H9 (cell line): ENCODE measurements around the gene TMPRSS2. TPM values are rescaled to one million over a fixed set of nuclear protein-coding genes. Genes with fewer than 3 reads are reported as not detected.
"Not testable (repeated sequence)": the region's sequence is repeated elsewhere in the genome, so short reads cannot be mapped to it uniquely, and the experiment has no call there.

Experiments used
- DNase-seq: peaks from one replicate; pipeline ENCODE4 v3.0.0-alpha.2; 2017
- H2AFZ ChIP-seq: one replicate; pipeline ENCODE4 v1.6.1; 2013; ENCODE audit warnings: mild to moderate bottlenecking, low read length, control low read depth, moderate library complexity
- H2AK5ac ChIP-seq: 2 replicates; pipeline ENCODE4 v1.6.1; 2013; ENCODE audit warnings: low read length, control low read depth, mixed read lengths; ENCODE audit not compliant: insufficient read length
- H2BK120ac ChIP-seq: one replicate; pipeline ENCODE4 v1.6.1; 2013; ENCODE audit warnings: low read depth, mild to moderate bottlenecking, low read length, control low read depth, inconsistent platforms; ENCODE audit not compliant: poor library complexity, severe bottlenecking
- H2BK12ac ChIP-seq: 2 replicates; pipeline ENCODE4 v1.6.1; 2013; ENCODE audit warnings: low read length, control low read depth, mixed read lengths, low read depth; ENCODE audit not compliant: insufficient read length
- H2BK15ac ChIP-seq: 2 replicates; pipeline ENCODE4 v1.6.1; 2013; ENCODE audit warnings: low read depth, low read length, control low read depth
- H2BK20ac ChIP-seq: one replicate; pipeline ENCODE4 v1.6.1; 2013; ENCODE audit warnings: low read depth, mild to moderate bottlenecking, low read length, control low read depth, inconsistent platforms; ENCODE audit not compliant: poor library complexity, severe bottlenecking
- H2BK5ac ChIP-seq: 2 replicates; pipeline ENCODE4 v1.6.1; 2013; ENCODE audit warnings: low read length, control low read depth, mixed read lengths; ENCODE audit not compliant: insufficient read length
- H3K14ac ChIP-seq: 2 replicates; pipeline ENCODE4 v1.6.1; 2013; ENCODE audit warnings: low read length, control low read depth; ENCODE audit not compliant: insufficient read depth
- H3K18ac ChIP-seq: 2 replicates; pipeline ENCODE4 v1.6.1; 2013; ENCODE audit warnings: low read depth, mild to moderate bottlenecking, mixed read lengths, low read length, control low read depth; ENCODE audit not compliant: insufficient read length
- H3K23ac ChIP-seq: 2 replicates; pipeline ENCODE4 v1.6.1; 2013; ENCODE audit warnings: low read length, control low read depth, mixed read lengths, low read depth; ENCODE audit not compliant: insufficient read length
- H3K23me2 ChIP-seq: 2 replicates; pipeline ENCODE4 v1.6.1; 2013; ENCODE audit warnings: low read depth, mild to moderate bottlenecking, mixed read lengths, low read length, control low read depth; ENCODE audit not compliant: insufficient read length, poor library complexity, severe bottlenecking
- H3K27ac ChIP-seq: 2 replicates; pipeline ENCODE4 v1.5.1; 2013; ENCODE audit warnings: low read length, control low read depth, mixed read lengths, low read depth; ENCODE audit not compliant: insufficient read length
- H3K27me3 ChIP-seq: 2 replicates; pipeline ENCODE4 v1.6.1; 2013; ENCODE audit warnings: low read length, control low read depth, inconsistent platforms; ENCODE audit not compliant: insufficient read depth
- H3K4ac ChIP-seq: 2 replicates; pipeline ENCODE4 v1.6.1; 2013; ENCODE audit warnings: low read depth, mild to moderate bottlenecking, control low read depth, inconsistent platforms, low read length, moderate library complexity
- H3K4me1 ChIP-seq: 2 replicates; pipeline ENCODE4 v1.6.1; 2013; ENCODE audit warnings: low read length, control low read depth, inconsistent platforms; ENCODE audit not compliant: insufficient read depth
- H3K4me2 ChIP-seq: 2 replicates; pipeline ENCODE4 v1.6.1; 2013; ENCODE audit warnings: low read length, control low read depth, mixed read lengths; ENCODE audit not compliant: insufficient read length, insufficient read depth
- H3K56ac ChIP-seq: 2 replicates; pipeline ENCODE4 v1.6.1; 2013; ENCODE audit warnings: low read depth, mild to moderate bottlenecking, mixed read lengths, low read length, control low read depth; ENCODE audit not compliant: insufficient read length
- H3K79me1 ChIP-seq: 2 replicates; pipeline ENCODE4 v1.6.1; 2013; ENCODE audit warnings: low read depth, mild to moderate bottlenecking, moderate library complexity, low read length, control low read depth, inconsistent platforms; ENCODE audit not compliant: insufficient read depth, poor library complexity, severe bottlenecking
- H3K79me2 ChIP-seq: 2 replicates; pipeline ENCODE4 v1.6.1; 2013; ENCODE audit warnings: low read length, control low read depth, inconsistent platforms; ENCODE audit not compliant: insufficient read depth
- H3K9ac ChIP-seq: 2 replicates; pipeline ENCODE4 v1.6.1; 2013; ENCODE audit warnings: low read length, control low read depth, mixed read lengths; ENCODE audit not compliant: insufficient read length; ENCODE audit errors: extremely low read depth
- H3K9me3 ChIP-seq: one replicate; pipeline ENCODE4 v1.6.1; 2013; ENCODE audit warnings: low read depth, low read length, inconsistent platforms; ENCODE audit not compliant: control insufficient read depth
- H3T11ph ChIP-seq: one replicate; pipeline ENCODE4 v1.6.1; 2013; ENCODE audit warnings: mild to moderate bottlenecking, low read length, control low read depth, inconsistent platforms
- H4K20me1 ChIP-seq: one replicate; pipeline ENCODE4 v1.6.1; 2013; ENCODE audit not compliant: control insufficient read depth, insufficient read length, insufficient read depth
- H4K5ac ChIP-seq: 2 replicates; pipeline ENCODE4 v1.6.1; 2013; ENCODE audit warnings: low read depth, mild to moderate bottlenecking, mixed read lengths, low read length, control low read depth; ENCODE audit not compliant: insufficient read length
- H4K8ac ChIP-seq: replicated peaks from 2 replicates; pipeline ENCODE4 v1.6.1; 2013; ENCODE audit warnings: low read length, control low read depth, mixed read lengths, low read depth; ENCODE audit not compliant: insufficient read length
- H4K91ac ChIP-seq: 2 replicates; pipeline ENCODE4 v1.6.1; 2013; ENCODE audit warnings: low read depth, mild to moderate bottlenecking, moderate library complexity, mixed read lengths, low read length, control low read depth; ENCODE audit not compliant: insufficient read length
- H3K27ac Mint-ChIP-seq, 3 experiments: 2 replicates in 2 of 3; 3 replicates in 1 of 3; pipeline ENCODE4 v1.8.0; 2020 to 2021; ENCODE audit warnings: mixed read lengths in 3 of 3, mild to moderate bottlenecking in 1 of 3, moderate library complexity in 1 of 3
- H3K27me3 Mint-ChIP-seq: 2 replicates; pipeline ENCODE4 v1.8.0; 2021; ENCODE audit warnings: low read depth, mild to moderate bottlenecking, moderate library complexity, mixed read lengths
- H3K36me3 Mint-ChIP-seq, 3 experiments: 2 replicates in 2 of 3; 3 replicates in 1 of 3; pipeline ENCODE4 v1.8.0; 2020 to 2021; ENCODE audit warnings: low read depth in 3 of 3, mixed read lengths in 3 of 3; ENCODE audit not compliant: insufficient read depth in 1 of 3
- H3K4me1 Mint-ChIP-seq, 2 experiments: 2 replicates each; pipeline ENCODE4 v1.8.0; 2020; ENCODE audit warnings: mixed read lengths in 2 of 2
- H3K4me3 Mint-ChIP-seq, 2 experiments: 2 replicates in 1 of 2; 3 replicates in 1 of 2; pipeline ENCODE4 v1.8.0; 2020 to 2021; ENCODE audit warnings: mild to moderate bottlenecking in 2 of 2, mixed read lengths in 2 of 2, moderate library complexity in 1 of 2
- H3K9me3 Mint-ChIP-seq, 2 experiments: 2 replicates in 1 of 2; 3 replicates in 1 of 2; pipeline ENCODE4 v1.8.0; 2020; ENCODE audit warnings: mild to moderate bottlenecking in 2 of 2, mixed read lengths in 2 of 2, moderate library complexity in 1 of 2
- WGBS: extraction: QIAGEN DNeasy Blood & Tissue Kit; methylation state at CpG from one replicate; pipeline ENCODE4 v1.1.7; 2013; ENCODE audit warnings: missing lambda C conversion rate, low lambda C conversion rate, mixed read lengths; ENCODE audit not compliant: insufficient read length; ENCODE audit errors: extremely low coverage; 5-methylcytosine and 5-hydroxymethylcytosine counted together
- total RNA-seq: library from RNA; stranded (reverse); gene quantifications from 2 replicates; pipeline ENCODE4 v1.2.1, GENCODE V29; 2021
- TF ChIP-seq, protein P1 (sequence below): fragments of 200-600 bp; sonication (generic); conservative IDR thresholded peaks from 3 replicates; pipeline ENCODE4 v1.8.0; 2021; ENCODE audit warnings: antibody characterized with exemption, mild to moderate bottlenecking

The TMPRSS2 gene
- total RNA-seq, 1 experiment from 2014 or later: 12.1 TPM

DNA sequence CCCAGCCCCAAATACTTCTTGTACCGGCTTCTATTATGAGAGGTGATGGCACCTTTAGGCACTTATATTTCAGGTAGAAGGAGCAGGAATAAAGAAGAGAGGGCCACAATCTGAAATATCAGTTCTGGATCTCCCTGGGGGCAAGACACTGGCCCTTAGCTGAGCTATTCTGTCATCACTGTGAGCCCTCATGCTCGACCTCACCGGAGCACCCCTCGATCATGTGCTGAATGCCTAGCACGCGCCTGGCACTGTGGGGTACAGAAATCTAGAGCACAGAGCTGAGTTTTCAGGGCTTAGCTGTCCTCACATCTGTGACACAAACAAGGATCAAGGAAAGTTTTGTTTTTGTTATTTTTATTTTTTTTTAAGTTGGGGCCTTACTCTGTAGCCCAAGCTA lies 89.6 kb downstream of the TMPRSS2 start:
- Histone ChIP-seq H3K79me2 (no peaks in the 10 kb centered on the region), H2BK15ac (no peak overlapping the region), H3K4me1 (peaks cover 4% of the 10 kb centered on the region; the same call in 1 of the 2 replicates), H3K23me2 (no peaks in the 10 kb centered on the region), H3K79me1 (no peaks in the 10 kb centered on the region), H3T11ph (no peak overlapping the region), H3K4ac (no peak overlapping the region), H2BK120ac (no peak overlapping the region), H2BK5ac (no peak overlapping the region), H3K18ac (no peak overlapping the region), H3K23ac (no peak overlapping the region), H2BK20ac (no peak overlapping the region), H3K27ac (no peak overlapping the region), H3K14ac (no peak overlapping the region), H3K9me3 (no peaks in the 10 kb centered on the region), H3K56ac (no peak overlapping the region), H3K27me3 (no peaks in the 10 kb centered on the region), H4K8ac (no peak overlapping the region), H4K91ac (no peak overlapping the region), H2AFZ (no peak overlapping the region), H3K9ac (no peak overlapping the region), H2BK12ac (no peak overlapping the region), H2AK5ac (no peak overlapping the region), H4K20me1 (no peaks in the 10 kb centered on the region), H3K4me2 (no peak overlapping the region), H4K5ac (no peak overlapping the region)
- Mint-ChIP-seq H3K36me3 (peaks cover 0 to 13% (median 5%) of the 10 kb centered on the region in 3 experiments; a peak in 5 of 7 replicates), H3K4me3 (no peak overlapping the region), H3K27ac (no peak overlapping the region), H3K27me3 (peaks cover 12% of the 10 kb centered on the region), H3K4me1 (peaks cover 31 to 36% of the 10 kb centered on the region in 2 experiments), H3K9me3 (peaks cover 6 to 12% of the 10 kb centered on the region in 2 experiments)
- TF ChIP-seq, protein P1, sequence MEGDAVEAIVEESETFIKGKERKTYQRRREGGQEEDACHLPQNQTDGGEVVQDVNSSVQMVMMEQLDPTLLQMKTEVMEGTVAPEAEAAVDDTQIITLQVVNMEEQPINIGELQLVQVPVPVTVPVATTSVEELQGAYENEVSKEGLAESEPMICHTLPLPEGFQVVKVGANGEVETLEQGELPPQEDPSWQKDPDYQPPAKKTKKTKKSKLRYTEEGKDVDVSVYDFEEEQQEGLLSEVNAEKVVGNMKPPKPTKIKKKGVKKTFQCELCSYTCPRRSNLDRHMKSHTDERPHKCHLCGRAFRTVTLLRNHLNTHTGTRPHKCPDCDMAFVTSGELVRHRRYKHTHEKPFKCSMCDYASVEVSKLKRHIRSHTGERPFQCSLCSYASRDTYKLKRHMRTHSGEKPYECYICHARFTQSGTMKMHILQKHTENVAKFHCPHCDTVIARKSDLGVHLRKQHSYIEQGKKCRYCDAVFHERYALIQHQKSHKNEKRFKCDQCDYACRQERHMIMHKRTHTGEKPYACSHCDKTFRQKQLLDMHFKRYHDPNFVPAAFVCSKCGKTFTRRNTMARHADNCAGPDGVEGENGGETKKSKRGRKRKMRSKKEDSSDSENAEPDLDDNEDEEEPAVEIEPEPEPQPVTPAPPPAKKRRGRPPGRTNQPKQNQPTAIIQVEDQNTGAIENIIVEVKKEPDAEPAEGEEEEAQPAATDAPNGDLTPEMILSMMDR: no peak
- no peak for DNase-seq
- WGBS: no CpG with 5 or more reads among the region's 6 CpGs

DNA sequence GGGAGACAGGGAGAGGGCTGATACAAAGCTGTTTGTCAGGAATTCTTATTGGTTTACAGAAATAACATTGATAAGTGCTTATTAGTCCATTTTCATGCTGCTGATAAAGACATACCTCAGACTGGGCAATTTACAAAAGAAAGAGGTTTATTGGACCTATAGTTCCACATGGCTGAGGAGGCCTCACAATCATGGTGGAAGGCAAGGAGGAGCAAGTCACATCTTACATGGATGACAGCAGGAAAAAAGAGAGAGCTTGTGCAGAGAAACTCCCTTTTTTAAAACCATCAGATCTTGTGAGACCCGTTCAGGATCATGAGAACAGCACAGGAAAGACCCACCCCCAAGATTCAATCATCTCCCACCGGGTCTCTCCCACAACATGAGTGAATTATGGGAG lies 90.5 kb downstream of the TMPRSS2 start:
- Mint-ChIP-seq H3K36me3 (peaks cover 0 to 16% (median 5%) of the 10 kb centered on the region in 3 experiments; a peak in 5 of 7 replicates), H3K4me1 (peaks cover 31 to 34% of the 10 kb centered on the region in 2 experiments), H3K9me3 (peaks cover 6 to 11% of the 10 kb centered on the region in 2 experiments)
- not testable (repeated sequence) for H3K4me1 ChIP-seq, H3K23ac ChIP-seq, H3K27me3 ChIP-seq, H4K8ac ChIP-seq, H3K27ac ChIP-seq, H2BK20ac ChIP-seq, H2BK5ac ChIP-seq, H3K27ac Mint-ChIP-seq, H3K4ac ChIP-seq, H3K79me2 ChIP-seq, H4K20me1 ChIP-seq, H3T11ph ChIP-seq, H4K5ac ChIP-seq, H3K18ac ChIP-seq, H2BK12ac ChIP-seq, H3K79me1 ChIP-seq, H2AFZ ChIP-seq, H3K9me3 ChIP-seq, H3K14ac ChIP-seq, H3K56ac ChIP-seq, H3K23me2 ChIP-seq, H2BK120ac ChIP-seq, H2AK5ac ChIP-seq, DNase-seq, H3K27me3 Mint-ChIP-seq, H4K91ac ChIP-seq, H3K9ac ChIP-seq, H3K4me3 Mint-ChIP-seq, H3K4me2 ChIP-seq, H2BK15ac ChIP-seq
- no CpG with 5 or more reads among the region's 2 CpGs for WGBS
